HG03095 (cell line): Measurements from ENCODE around the gene CCNY.

ENCODE experiments used
- ATAC-seq: cut with Tn5 transposase; IDR thresholded peaks from one replicate; pipeline ENCODE4 v1.9.1; 2021; ENCODE audit warnings: moderate library complexity; ENCODE audit not compliant: unreplicated experiment

The CCNY gene

GRCh38 chr10:35448687-35449662 lies 112.7 kb downstream of the CCNY start:
- ATAC-seq: no peak

GRCh38 chr10:35449944-35450343 lies 113.6 kb downstream of the CCNY start:
- no peak for ATAC-seq

- peak; percentile 97 for ATAC-seq
Observed at GRCh38 chr10:35451151-35452016, 115.1 kb downstream of the CCNY start.

GRCh38 chr10:35452171-35452570 lies 115.9 kb downstream of the CCNY start:
- ATAC-seq: no peak

GRCh38 chr10:35452847-35453246 lies 116.5 kb downstream of the CCNY start:
- no peak for ATAC-seq

GRCh38 chr10:35453855-35454532 lies 117.7 kb downstream of the CCNY start:
- no peak for ATAC-seq

- ATAC-seq: no peak
Observed at GRCh38 chr10:35456153-35456720, 119.9 kb downstream of the CCNY start.

GRCh38 chr10:35456784-35457183 lies 120.5 kb downstream of the CCNY start:
- ATAC-seq: no peak

- ATAC-seq: no peak
Observed at GRCh38 chr10:35458500-35459448, 122.5 kb downstream of the CCNY start.

GRCh38 chr10:35459449-35459847 lies 123.1 kb downstream of the CCNY start:
- no peak for ATAC-seq

- no peak for ATAC-seq
Observed at GRCh38 chr10:35460852-35461460, 124.6 kb downstream of the CCNY start.

- ATAC-seq: peak; percentile 82
Observed at GRCh38 chr10:35462491-35462934, 126.2 kb downstream of the CCNY start.

GRCh38 chr10:35463105-35463867 lies 127.0 kb downstream of the CCNY start:
- ATAC-seq: no peak

GRCh38 chr10:35463878-35464277 lies 127.6 kb downstream of the CCNY start:
- no peak for ATAC-seq

- no peak for ATAC-seq
Observed at GRCh38 chr10:35464825-35465456, 128.6 kb downstream of the CCNY start.

- no peak for ATAC-seq
Observed at GRCh38 chr10:35465673-35466072, 129.4 kb downstream of the CCNY start.

- ATAC-seq: no peak
Observed at GRCh38 chr10:35466170-35466569, 129.9 kb downstream of the CCNY start.

- ATAC-seq: no peak
Observed at GRCh38 chr10:35466661-35467060, 130.4 kb downstream of the CCNY start.
